Left ventricle myocardium inferior (tissue), 1 donor: ENCODE data around the gene CNTNAP2. TPM values are rescaled to one million over a fixed set of nuclear protein-coding genes. Genes with fewer than 3 reads are reported as not detected.

Experiments used
- DNase-seq: peaks from one replicate; pipeline ENCODE4 v3.0.0-alpha.2; 2020
- H3K27ac ChIP-seq: fragments of 200-600 bp; replicated peaks from 2 replicates; pipeline ENCODE4 v1.8.0; 2021
- H3K27me3 ChIP-seq: fragments of 200-600 bp; 2 replicates; pipeline ENCODE4 v1.8.0; 2021; ENCODE audit warnings: low read depth
- H3K36me3 ChIP-seq: fragments of 200-600 bp; 2 replicates; pipeline ENCODE4 v1.8.0; 2021
- H3K4me1 ChIP-seq: fragments of 200-600 bp; 2 replicates; pipeline ENCODE4 v1.8.0; 2021
- H3K4me3 ChIP-seq: fragments of 200-600 bp; 2 replicates; pipeline ENCODE4 v1.8.0; 2021; ENCODE audit warnings: mild to moderate bottlenecking, moderate library complexity
- H3K9me3 ChIP-seq: fragments of 200-600 bp; replicated peaks from 2 replicates; pipeline ENCODE4 v1.8.0; 2021
- intact Hi-C: fragments of 100-400 bp; cut with micrococcal nuclease; formaldehyde crosslinking; loops from one replicate; pipeline ENCODE4 v1.11.0; 2022
- total RNA-seq: library from RNA; stranded (reverse); fragmentation: NEBNext Ultra II Directional; extraction: Animal tissue kit (Norgen Biotek cat#: 25700); gene quantifications from one replicate; pipeline ENCODE4 v1.2.1, GENCODE V29; 2021
- TF ChIP-seq, protein P1 (sequence below): fragments of 200-600 bp; IDR thresholded peaks from 2 replicates; pipeline ENCODE4 v1.8.0; 2021; ENCODE audit warnings: antibody characterized with exemption, mild to moderate bottlenecking, borderline replicate concordance
- donor health status: DM: no; HTN: yes; CAD: no; lungs with severe emphysema.

Gene CNTNAP2
- total RNA-seq, 1 donor from 2014 or later, result 0.99 TPM

DNA sequence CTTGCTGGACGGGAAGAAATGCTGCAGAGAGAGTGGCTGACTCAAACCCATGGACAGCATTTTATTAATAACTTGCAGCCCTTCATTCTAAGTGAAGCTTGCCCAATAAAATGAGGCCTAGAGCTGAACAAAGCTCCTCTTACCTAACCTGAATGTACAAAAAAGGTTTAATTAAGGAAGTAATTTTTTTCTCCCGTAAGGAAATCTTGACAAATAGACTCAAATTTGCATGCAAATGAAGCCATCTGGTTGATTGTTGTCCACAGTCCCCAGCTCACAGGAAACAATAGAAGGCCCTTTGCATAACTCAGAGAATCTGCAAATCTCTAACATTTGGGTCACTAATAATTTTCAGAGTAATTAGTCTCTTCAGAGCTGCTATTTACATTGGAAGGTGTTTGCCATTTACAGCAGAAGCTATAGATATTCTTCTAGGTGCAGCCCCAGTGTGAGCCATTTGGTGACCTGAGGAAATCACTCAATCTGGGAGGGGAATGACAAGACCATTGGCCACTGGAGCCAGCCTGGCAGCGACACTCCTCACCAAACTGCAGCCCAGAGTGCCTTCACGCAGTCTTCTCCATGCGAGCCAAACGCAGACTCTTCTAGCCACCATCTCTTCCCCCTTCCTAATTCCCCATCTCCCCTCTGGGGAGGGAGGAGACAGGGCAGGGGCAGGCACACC lies 1991.0 kb downstream of the CNTNAP2 start:
- no peak for DNase-seq
- Histone ChIP-seq H3K4me3 (no peak overlapping the region), H3K9me3 (no peaks in the 10 kb centered on the region), H3K36me3 (no peaks in the 10 kb centered on the region), H3K4me1 (peaks cover 5% of the 10 kb centered on the region), H3K27me3 (peaks cover 25% of the 10 kb centered on the region), H3K27ac (no peak overlapping the region)
- intact Hi-C loops, result no loop called here
- TF ChIP-seq, protein P1, sequence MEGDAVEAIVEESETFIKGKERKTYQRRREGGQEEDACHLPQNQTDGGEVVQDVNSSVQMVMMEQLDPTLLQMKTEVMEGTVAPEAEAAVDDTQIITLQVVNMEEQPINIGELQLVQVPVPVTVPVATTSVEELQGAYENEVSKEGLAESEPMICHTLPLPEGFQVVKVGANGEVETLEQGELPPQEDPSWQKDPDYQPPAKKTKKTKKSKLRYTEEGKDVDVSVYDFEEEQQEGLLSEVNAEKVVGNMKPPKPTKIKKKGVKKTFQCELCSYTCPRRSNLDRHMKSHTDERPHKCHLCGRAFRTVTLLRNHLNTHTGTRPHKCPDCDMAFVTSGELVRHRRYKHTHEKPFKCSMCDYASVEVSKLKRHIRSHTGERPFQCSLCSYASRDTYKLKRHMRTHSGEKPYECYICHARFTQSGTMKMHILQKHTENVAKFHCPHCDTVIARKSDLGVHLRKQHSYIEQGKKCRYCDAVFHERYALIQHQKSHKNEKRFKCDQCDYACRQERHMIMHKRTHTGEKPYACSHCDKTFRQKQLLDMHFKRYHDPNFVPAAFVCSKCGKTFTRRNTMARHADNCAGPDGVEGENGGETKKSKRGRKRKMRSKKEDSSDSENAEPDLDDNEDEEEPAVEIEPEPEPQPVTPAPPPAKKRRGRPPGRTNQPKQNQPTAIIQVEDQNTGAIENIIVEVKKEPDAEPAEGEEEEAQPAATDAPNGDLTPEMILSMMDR, result no peak

DNA sequence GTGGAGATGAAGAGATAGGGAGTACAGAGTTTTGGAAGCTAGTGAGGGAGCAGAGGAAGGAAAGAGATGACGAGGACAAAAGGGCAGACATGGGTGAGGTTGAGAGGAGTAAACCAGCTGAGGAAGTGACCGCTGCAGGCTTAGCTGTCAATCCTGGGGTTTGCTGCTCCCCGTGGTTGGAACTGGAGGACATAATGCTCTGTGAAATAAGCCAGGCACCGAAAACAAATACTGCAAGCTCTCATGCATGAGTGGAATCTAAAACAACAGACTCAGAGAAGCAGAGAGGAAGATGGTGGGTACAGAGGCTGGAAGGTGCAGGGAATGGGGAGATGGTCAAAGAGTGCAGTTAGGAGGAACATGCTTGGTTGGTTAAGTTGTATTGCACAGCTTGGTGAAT lies 1991.8 kb downstream of the CNTNAP2 start:
- Histone ChIP-seq H3K36me3 (no peaks in the 10 kb centered on the region), H3K9me3 (no peaks in the 10 kb centered on the region), H3K27me3 (peaks cover 25% of the 10 kb centered on the region), H3K4me1 (peaks cover 5% of the 10 kb centered on the region), H3K27ac (no peak overlapping the region), H3K4me3 (no peak overlapping the region)
- TF ChIP-seq, protein P1, result no peak
- intact Hi-C loops, result no loop called here
- no peak for DNase-seq

DNA sequence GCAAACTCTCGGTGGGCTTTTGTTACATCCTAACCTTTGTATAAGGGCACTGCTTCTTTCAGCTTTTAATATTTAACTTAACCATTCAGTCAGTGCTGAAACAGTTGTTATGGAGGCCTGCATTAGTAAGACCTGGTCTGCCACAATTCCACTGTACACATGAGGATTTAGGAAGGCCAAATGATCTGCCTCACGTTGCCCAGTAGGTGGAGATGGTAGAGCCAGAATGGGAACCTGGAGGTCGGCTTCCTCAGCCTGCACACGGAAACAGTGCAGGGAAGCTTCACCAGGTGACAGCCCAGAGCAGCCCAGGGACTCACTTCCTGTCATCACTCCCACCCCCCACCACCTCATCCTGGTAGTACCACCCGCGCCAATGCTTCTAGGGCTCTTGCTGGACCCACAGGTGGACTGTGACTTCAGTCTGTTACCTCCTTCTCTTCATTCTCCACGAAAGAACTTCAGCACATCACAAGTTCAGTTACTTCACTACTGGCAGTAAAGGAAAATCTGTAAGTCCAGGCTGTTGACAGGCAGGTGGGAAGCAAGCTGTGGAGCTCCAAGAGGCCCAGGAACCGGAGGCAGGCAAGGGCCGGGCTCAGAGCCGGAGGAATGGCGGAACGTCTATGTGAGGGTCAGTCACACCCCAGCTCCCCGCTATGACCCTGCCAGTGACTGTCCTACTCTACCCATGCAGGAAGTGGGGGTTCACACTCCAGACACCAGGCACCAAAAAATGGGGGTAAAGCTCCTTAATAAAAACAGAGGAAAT lies 1993.7 kb downstream of the CNTNAP2 start:
- TF ChIP-seq, protein P1, result peak; percentile 57
- H3K4me3 ChIP-seq, result no peak overlapping the region
- intact Hi-C loops, result no loop called here
- no peaks in the 10 kb centered on the region for H3K4me1 ChIP-seq
- DNase-seq, result no peak
- H3K9me3 ChIP-seq, result no peaks in the 10 kb centered on the region
- peaks cover 23% of the 10 kb centered on the region for H3K27me3 ChIP-seq
- H3K27ac ChIP-seq, result no peak overlapping the region
- H3K36me3 ChIP-seq, result no peaks in the 10 kb centered on the region

DNA sequence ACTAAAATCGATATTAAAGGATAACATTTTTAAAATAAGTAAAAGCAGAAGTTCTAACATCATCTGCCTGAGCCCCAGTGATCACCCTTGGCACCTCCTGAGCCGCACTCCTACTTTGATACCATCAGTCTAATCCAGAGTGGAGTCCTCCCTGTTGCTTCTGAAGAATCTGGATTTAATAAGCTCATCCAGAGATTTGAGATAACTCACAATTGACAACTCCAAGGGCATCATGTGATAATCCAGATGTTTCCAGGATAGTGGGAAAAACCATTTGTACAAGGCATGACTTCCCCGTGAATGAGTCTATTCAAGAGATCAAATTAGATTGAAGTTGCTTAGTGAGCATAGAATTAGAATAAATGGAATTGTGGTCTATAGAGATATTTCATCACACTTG lies 1998.2 kb downstream of the CNTNAP2 start:
- no peak overlapping the region for H3K4me3 ChIP-seq
- intact Hi-C loops, result no loop called here
- H3K36me3 ChIP-seq, result no peaks in the 10 kb centered on the region
- no peak overlapping the region for H3K27ac ChIP-seq
- no peaks in the 10 kb centered on the region for H3K4me1 ChIP-seq
- peaks cover 11% of the 10 kb centered on the region for H3K27me3 ChIP-seq
- H3K9me3 ChIP-seq, result no peaks in the 10 kb centered on the region
- TF ChIP-seq, protein P1, result no peak
- no peak for DNase-seq

DNA sequence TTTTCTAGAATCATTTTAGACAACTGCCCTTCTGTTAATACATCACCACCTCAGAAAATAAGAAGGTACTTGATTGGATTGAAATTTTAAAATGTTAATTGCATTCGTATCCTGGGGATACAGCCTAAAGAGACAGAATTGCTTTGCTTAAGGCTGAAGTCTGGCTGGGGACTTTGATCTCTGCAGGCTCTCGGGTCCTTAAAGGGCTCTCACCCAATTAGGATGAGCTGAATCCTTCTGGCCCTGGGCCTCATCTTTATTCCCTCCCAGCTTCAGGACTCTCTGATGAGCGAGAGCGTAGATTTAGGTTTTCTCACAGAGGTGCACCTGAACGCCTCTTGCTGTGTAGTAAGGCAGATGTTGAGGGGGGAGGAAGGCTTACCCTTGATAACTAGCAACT lies 1998.7 kb downstream of the CNTNAP2 start:
- H3K27ac ChIP-seq, result no peak overlapping the region
- TF ChIP-seq, protein P1, result no peak
- H3K4me1 ChIP-seq, result no peaks in the 10 kb centered on the region
- DNase-seq, result no peak
- no peak overlapping the region for H3K4me3 ChIP-seq
- no peaks in the 10 kb centered on the region for H3K36me3 ChIP-seq
- peaks cover 14% of the 10 kb centered on the region for H3K27me3 ChIP-seq
- intact Hi-C loops, result no loop called here
- no peaks in the 10 kb centered on the region for H3K9me3 ChIP-seq
